ENCODE measurements around the gene KIF13A. TPM values are rescaled to one million over a fixed set of nuclear protein-coding genes. Genes with fewer than 3 reads are reported as not detected.

The KIF13A gene
- total RNA-seq, 1 experiment from 2014 or later, result 19.7 TPM

GRCh38 chr6:17724341-17724740 is 263.1 kb downstream of the KIF13A start:
- no peak for DNase-seq (ENCODE audit: low spot score)
- POLR2A ChIA-PET (ENCODE audit: low non-redundant PET), result interaction anchor here (0.6 kb wide), 1 partner anchor 109 kb away, joined by 14 read pairs; no protein-coding TSS in a partner anchor
- CTCF ChIA-PET, result no interaction called here
- no peak overlapping the region for H3K27ac ChIP-seq (ENCODE audit: low read depth, low read length, poor library complexity, severe bottlenecking)
- BruUV-seq (replicated peaks), result no TSS peak
- TF ChIP-seq, protein P1, sequence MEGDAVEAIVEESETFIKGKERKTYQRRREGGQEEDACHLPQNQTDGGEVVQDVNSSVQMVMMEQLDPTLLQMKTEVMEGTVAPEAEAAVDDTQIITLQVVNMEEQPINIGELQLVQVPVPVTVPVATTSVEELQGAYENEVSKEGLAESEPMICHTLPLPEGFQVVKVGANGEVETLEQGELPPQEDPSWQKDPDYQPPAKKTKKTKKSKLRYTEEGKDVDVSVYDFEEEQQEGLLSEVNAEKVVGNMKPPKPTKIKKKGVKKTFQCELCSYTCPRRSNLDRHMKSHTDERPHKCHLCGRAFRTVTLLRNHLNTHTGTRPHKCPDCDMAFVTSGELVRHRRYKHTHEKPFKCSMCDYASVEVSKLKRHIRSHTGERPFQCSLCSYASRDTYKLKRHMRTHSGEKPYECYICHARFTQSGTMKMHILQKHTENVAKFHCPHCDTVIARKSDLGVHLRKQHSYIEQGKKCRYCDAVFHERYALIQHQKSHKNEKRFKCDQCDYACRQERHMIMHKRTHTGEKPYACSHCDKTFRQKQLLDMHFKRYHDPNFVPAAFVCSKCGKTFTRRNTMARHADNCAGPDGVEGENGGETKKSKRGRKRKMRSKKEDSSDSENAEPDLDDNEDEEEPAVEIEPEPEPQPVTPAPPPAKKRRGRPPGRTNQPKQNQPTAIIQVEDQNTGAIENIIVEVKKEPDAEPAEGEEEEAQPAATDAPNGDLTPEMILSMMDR (conservative IDR thresholded peaks at IDR 0.05; ENCODE audit: low read depth, low read length), result no peak
- no peak for TF ChIP-seq EZH2 (IDR thresholded peaks at IDR 0.05; ENCODE audit: borderline replicate concordance, low read depth, low read length, poor library complexity, severe bottlenecking)
- H3K36me3 ChIP-seq (ENCODE audit: insufficient read depth, low read length, poor library complexity, severe bottlenecking), result no peaks in the 10 kb centered on the region
- no peaks in the 10 kb centered on the region for H3K27me3 ChIP-seq (replicated peaks; ENCODE audit: insufficient read depth, low read depth, low read length, poor library complexity)
- intact Hi-C loops (cut with micrococcal nuclease; ENCODE audit: unreplicated experiment), result no loop called here
- peaks cover 12% of the 10 kb centered on the region for H3K4me1 ChIP-seq (ENCODE audit: insufficient read depth, low read length, poor library complexity, severe bottlenecking)
- no peaks in the 10 kb centered on the region for H3K9me3 ChIP-seq (ENCODE audit: low read depth, low read length, poor library complexity, severe bottlenecking)
- no peak overlapping the region for H3K4me3 ChIP-seq (ENCODE audit: low read depth, low read length, poor library complexity, severe bottlenecking)

DNA sequence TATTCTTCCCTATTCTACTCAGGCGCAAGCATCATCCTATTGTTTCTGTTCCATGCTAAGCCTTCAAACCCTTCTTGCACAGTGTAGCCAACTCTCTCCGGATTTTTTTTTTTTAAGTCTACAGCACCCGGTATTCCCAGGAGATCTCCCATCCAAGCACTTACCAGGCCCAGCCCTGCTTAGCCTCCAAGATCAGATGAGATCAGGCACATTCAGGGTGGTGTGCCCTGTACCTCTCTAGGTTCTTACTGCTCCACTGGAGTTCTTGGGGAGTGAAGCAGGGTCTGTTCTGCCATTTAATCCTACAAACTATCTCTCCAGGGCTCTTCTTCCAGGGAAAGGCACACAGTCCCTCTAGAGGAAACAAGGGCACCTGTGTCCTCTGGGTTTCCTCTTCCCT is 265.8 kb downstream of the KIF13A start:
- BruUV-seq (replicated peaks), result no TSS peak
- CTCF ChIA-PET, result no interaction called here
- intact Hi-C loops (cut with micrococcal nuclease; ENCODE audit: unreplicated experiment), result no loop called here

GRCh38 chr6:17719323-17720041 is 268.0 kb downstream of the KIF13A start:
- Histone ChIP-seq H3K4me1 (ENCODE audit: insufficient read depth, low read length, poor library complexity, severe bottlenecking) (peaks cover 16% of the 10 kb centered on the region), H3K27me3 (replicated peaks; ENCODE audit: insufficient read depth, low read depth, low read length, poor library complexity) (no peaks in the 10 kb centered on the region), H3K9me3 (ENCODE audit: low read depth, low read length, poor library complexity, severe bottlenecking) (no peaks in the 10 kb centered on the region), H3K4me3 (ENCODE audit: low read depth, low read length, poor library complexity, severe bottlenecking) (no peak overlapping the region), H3K27ac (ENCODE audit: low read depth, low read length, poor library complexity, severe bottlenecking) (no peak overlapping the region), H3K36me3 (ENCODE audit: insufficient read depth, low read length, poor library complexity, severe bottlenecking) (no peaks in the 10 kb centered on the region)
- POLR2A ChIA-PET (ENCODE audit: low non-redundant PET), result no interaction called here
- no peak for DNase-seq (ENCODE audit: low spot score)
- no peak for TF ChIP-seq EZH2 (IDR thresholded peaks at IDR 0.05; ENCODE audit: borderline replicate concordance, low read depth, low read length, poor library complexity, severe bottlenecking)
- TF ChIP-seq, protein P1 (conservative IDR thresholded peaks at IDR 0.05; ENCODE audit: low read depth, low read length), result no peak
- no TSS peak for BruUV-seq (replicated peaks)
- CTCF ChIA-PET, result no interaction called here
- intact Hi-C loops (cut with micrococcal nuclease; ENCODE audit: unreplicated experiment), result no loop called here

More for the DNA sequence above, 265.8 kb downstream of the KIF13A start:
- no peaks in the 10 kb centered on the region for H3K27me3 ChIP-seq (replicated peaks; ENCODE audit: insufficient read depth, low read depth, low read length, poor library complexity)
- H3K4me1 ChIP-seq (ENCODE audit: insufficient read depth, low read length, poor library complexity, severe bottlenecking), result peaks cover 14% of the 10 kb centered on the region
- no peaks in the 10 kb centered on the region for H3K36me3 ChIP-seq (ENCODE audit: insufficient read depth, low read length, poor library complexity, severe bottlenecking)
- POLR2A ChIA-PET (ENCODE audit: low non-redundant PET), result no interaction called here
- H3K27ac ChIP-seq (ENCODE audit: low read depth, low read length, poor library complexity, severe bottlenecking), result no peak overlapping the region
- TF ChIP-seq, protein P1 (conservative IDR thresholded peaks at IDR 0.05; ENCODE audit: low read depth, low read length), result no peak
- no peak for TF ChIP-seq EZH2 (IDR thresholded peaks at IDR 0.05; ENCODE audit: borderline replicate concordance, low read depth, low read length, poor library complexity, severe bottlenecking)
- no peaks in the 10 kb centered on the region for H3K9me3 ChIP-seq (ENCODE audit: low read depth, low read length, poor library complexity, severe bottlenecking)
- no peak overlapping the region for H3K4me3 ChIP-seq (ENCODE audit: low read depth, low read length, poor library complexity, severe bottlenecking)
- no peak for DNase-seq (ENCODE audit: low spot score)

Data from A673 (cell line).